GM15510 (cell line): ENCODE measurements around the gene SCMH1.

Experiments used
- POLR2A ChIP-seq: IDR thresholded peaks from 3 replicates; pipeline ENCODE4 v1.6.1; 2011; ENCODE audit warnings: borderline replicate concordance; ENCODE audit not compliant: insufficient read length; ENCODE audit errors: extremely low read depth

SCMH1 gene

DNA sequence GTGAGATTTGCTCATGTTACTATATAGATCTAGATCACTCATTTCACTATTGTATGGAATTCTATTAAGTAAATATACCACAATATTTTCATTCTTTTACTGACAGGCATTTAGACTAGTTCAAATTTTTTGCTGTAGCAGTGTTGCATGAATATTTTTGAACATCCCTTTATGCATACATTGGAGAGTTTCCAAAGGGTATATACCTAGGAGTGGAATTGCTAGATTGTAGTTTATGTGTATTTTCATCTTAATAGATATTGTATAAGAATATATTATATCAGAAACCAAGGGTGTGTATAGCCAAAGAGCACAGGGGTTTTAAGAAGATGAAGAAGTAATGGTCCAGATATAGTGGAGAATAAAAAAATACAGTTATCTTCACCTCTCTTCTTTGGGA is 6.2 kb downstream of the SCMH1 start:
- TF ChIP-seq POLR2A = no peak

DNA sequence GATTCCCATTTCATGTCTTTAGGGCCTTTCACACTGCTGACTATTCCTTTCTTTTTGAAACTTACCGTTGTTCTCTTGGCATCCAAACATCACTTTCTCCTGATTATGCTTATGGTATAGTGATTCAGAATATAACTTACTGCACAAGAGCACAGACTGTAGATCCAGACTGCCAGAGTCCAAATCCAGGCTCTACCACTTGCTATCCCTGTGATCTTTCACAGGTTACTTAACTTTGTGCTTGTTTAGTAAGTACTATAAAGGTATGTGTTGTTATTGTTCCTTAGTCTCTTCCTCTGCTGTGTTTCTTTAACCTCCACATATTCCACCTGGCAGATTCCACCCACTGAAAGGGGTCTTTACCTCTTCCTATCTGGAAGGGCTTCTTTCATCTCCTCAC is 8.4 kb downstream of the SCMH1 start:
- TF ChIP-seq POLR2A = no peak

DNA sequence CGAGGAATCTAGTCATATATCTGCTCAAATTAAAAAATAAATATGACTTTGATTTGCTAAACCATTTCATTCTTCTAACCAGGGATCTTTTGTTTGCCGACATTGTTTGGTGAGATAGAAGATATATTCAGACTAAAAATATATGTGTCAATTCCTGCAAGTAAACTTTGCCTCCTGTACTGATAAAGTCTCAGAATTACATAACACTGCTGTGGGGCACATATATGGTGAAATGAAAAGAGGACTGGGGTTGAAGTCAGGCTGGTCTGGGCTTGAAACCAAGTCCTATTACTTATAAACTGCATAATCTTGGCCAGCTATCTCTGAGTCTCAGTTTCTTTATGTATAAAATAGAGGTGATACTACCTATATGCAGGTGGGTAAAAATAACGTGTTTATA is 9.8 kb downstream of the SCMH1 start:
- no peak for TF ChIP-seq POLR2A

DNA sequence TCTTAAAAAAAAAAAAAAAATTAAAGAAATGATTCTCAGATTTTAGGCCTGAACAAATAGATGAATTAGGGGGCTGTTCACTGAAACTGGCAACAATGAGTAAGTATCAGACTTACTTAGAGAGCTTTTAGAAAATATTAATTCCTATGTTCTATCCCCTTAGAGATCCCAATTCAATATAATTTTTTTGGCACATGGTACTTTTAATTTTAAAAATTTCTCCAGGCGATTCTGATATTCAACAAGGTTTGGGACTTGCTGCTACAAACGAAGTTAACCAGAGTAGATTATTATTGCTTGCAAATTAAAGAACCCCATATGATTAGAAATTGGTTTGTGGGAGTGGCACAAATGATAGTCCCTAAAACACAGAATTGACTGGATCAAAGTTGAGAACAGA is 11.4 kb downstream of the SCMH1 start:
- no peak for TF ChIP-seq POLR2A

DNA sequence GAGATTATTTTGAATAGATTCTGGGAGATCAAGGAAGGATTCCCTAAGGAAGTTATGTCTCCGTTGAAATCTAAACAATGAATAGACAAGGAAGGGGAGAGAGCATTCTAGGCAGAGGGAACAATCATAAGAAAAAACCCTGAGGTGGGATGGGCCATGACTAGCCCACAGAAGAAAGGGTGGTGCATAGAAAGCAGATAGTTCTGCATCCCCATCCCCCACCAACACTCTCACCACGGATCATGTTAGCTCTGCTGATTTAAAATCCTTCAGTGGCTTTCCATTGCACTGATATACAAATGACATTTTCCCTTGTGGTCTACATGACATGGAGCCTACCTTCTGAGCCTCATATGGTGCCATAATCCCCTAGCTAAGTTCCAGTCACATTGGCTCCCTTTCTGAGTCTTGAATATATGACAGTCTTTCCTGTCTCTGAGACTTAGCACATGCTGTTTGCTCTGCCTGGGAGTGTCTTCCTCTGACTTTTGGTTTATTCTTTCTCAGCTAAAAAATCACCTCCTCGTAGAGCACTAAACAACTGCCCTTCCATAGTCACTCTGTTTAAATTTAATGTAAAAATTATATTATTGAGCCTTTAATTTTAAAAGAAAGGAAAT is 15.2 kb downstream of the SCMH1 start:
- TF ChIP-seq POLR2A = no peak

DNA sequence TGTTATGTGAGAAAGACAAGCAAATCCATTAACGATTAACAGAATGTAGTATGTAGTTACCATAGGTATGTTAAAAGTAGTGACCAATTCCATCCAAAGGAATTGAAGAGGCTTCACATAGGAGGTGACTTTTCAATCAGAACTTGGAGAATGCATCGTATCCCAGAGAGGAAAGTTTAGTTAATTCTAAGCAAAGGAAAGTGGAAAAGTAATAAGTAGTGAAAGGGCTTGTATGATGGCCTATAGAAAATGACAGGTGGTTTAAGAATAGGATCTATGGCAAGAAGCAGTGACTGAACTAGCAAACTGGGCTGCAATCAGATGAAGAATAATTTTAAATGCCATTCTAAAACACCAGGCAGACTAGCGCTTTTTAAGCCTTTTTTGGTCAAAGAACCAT is 16.6 kb downstream of the SCMH1 start:
- no peak for TF ChIP-seq POLR2A

DNA sequence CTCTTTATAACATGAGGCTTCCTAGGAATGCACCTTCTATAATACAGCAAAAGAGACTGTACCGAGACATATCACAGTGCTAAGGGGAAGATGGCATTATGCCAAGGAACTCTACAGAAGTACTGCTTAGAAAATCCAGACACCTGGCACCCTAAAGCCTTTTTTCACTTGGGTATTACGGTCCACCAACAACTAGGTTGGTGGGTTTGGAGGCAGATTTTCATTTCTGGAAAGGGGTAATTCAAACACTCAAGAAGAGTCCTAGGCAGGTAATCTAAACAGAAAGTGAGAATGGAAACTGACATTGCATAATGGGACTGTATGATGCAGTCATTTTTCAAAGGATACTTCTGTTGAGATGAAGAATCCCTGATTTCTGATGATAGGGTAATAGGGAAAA is 19.6 kb downstream of the SCMH1 start:
- TF ChIP-seq POLR2A = no peak

DNA sequence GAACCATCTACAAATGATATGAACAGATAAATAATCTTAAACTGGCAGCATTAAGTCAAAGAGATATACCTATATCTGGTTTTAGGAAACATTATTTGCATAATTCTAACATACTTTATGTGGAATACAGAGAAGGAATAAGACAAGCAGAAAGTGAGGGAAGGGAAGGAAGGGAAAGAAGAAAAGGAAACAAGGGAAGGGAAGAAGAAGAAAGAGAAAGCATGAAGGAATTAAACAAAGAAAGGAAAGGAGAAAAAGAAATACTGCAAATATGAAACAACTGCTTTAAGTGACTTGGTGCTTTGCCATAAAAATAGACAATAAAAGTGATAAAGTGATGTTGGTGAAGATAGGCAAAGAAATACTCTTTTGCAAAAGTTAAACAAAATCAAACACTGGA is 20.1 kb downstream of the SCMH1 start:
- TF ChIP-seq POLR2A = no peak

DNA sequence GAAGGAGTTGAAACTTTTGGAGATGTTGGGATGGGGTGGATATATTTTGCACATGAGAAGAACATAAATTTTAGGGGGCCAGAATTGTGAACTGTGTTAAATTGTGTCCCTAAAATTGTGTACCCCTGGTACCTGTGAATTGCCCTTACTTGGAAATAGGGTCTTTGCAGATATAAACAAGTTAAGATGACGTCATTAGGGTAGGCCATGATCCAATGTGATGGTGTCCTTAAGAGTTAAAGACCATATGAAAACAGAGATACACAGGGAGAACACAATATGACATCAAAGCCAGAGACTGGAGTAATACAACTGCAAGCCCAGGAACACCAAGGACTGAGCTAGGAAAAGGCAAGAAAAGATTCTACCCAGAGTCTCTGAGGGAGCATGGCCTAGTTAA is 24.0 kb downstream of the SCMH1 start:
- TF ChIP-seq POLR2A = no peak

DNA sequence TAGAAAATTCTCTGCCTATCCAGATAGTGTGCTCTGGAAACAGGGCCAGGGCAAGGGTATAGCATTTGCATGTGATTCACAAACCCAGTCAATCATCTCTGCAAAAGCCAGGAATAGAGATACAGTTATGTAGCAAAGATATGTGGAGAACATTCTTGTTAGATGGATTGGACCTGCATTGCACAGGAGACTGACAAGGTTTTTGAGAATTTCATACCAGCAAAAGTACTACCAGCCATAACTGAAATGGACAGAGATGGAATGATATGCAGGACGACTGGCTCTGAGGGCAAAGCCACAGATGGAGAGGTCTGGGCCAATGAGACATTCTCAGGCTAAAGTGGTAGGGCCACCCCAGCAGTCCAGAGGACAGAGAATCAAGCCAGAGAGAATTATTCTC is 24.7 kb downstream of the SCMH1 start:
- TF ChIP-seq POLR2A = no peak

DNA sequence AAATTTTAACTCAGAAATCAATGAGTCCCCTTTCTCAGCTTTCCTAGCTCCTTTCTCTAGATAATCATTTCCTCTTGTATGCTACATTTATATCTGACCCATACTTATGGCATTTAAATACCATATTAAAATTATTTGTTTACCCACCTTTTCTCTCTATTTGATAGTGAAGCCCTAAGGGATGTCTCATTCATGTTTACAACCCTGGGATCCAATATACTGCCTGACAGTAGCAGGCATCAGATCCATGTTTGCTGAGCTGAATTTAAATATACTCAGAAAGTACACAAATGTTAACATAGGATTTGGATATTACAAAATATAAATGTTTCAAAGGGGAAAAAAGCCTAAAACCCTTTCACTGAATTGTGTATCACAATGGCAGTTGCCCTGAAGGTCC is 26.5 kb downstream of the SCMH1 start:
- no peak for TF ChIP-seq POLR2A

DNA sequence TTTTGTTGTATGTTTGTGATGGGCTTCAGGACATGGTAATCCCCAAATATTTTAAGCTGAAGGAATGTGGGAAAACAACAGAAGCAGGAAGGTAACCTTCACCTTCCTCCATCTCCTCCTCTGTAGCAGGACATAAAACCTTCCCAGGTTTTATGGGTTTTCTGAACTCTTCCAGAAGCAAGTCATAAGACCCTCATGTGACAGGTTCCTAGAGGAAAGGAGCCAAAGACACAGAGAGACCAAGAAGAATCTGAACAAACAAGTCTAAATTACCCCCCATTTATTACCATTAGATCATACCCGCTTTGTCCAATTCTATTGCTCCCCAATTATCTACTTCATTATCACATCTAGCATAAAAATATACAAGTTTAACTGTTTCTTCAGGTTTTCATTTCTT is 28.8 kb downstream of the SCMH1 start:
- no peak for TF ChIP-seq POLR2A

DNA sequence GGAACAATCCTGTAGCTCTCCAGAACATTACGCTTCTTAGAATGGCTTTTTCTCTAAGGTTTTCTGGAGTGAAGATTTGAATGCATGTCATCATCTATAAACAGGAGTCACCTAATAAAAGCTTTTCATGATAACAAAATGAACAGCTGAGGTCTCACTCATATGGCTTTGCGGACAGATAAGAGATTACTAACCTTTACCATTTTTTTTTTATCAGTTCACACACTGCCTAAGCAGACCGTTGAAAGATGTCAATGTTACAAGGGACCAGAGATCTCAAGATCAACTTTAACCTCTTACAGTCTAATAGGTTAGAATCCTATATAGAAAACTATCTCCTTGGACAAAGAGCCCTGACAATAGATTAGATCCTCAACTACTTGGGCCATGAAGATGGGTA is 41.4 kb downstream of the SCMH1 start:
- no peak for TF ChIP-seq POLR2A

DNA sequence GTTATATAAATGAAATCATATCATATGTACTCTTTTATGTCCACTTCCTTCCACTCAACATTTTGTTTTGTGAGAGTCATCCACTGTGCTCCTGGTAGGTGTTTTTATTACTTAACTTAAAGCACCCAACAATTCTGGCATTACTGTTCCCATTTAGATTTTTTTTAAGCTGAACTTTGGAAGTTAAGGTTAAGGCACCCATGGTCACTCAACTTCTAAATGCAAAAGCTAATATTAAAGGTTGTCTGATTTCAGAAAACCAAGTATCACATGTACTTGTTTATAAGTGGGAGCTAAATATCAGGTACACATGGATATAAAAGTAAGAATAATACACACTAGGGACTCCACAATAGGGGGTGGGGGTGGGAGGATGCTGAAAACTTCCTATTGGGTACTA is 42.7 kb downstream of the SCMH1 start:
- no peak for TF ChIP-seq POLR2A

DNA sequence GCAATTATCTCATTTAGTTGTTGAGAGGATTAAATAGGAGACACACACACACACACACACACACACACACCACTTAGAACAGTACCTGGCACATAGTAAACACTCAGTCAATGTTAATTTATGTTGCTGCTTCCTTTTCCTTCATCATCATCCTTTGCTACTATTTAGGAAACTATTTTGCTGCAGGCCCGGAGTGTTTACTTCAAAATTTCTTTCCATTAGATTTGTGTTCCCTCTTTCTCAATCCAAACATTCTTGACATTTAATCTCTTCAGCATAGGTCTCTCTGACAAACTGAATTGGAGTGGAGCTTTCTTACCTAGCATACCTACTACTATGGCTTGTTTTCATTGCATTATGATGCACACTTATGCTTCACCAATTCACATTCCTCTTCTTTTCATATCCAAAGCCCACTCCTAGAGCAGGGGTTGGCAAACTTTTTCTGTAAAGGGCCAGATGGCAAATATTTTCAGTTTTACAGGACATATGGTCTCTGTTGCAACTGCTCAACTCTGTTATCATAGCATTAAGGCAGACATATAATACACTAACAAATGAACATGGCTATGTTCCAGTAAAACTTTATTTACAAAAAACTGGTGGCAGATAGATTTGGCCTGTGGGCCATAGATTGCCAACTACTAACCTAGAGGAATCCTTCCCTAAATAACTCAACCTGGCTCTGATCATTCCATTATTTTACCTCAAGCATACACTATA is 49.5 kb downstream of the SCMH1 start:
- TF ChIP-seq POLR2A = no peak

DNA sequence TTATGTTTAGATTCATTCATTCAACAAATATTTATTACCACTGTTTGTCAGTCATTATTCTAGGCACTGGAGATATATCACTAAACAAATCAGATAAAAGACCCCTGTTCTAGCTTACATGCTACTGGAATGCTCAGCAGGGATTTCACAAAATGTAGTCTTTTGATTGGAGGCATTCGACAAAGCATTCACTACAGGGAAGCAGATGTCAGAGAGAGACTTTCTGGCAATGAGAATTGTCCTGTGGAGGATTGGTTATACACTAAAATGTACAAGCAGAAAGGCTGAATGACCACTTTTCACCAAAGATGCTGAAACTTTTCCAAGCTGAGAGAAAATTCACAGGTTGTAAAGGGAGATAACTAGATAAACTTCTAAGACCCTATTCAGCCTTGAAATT is 57.7 kb downstream of the SCMH1 start:
- TF ChIP-seq POLR2A = no peak
